HCT116 (cell line): ENCODE measurements around the gene GPC4.

Source experiments
- CTCF ChIP-seq, 3 experiments: fragments of 200-600 bp in 1 of 3; sonication (generic) in 1 of 3; IDR thresholded peaks in 2 of 3; conservative IDR thresholded peaks in 1 of 3; 2 replicates each; pipeline ENCODE4 v1.5.1; 2012 to 2017; ENCODE audit warnings: low read depth in 2 of 3, low read length in 2 of 3, antibody characterized with exemption in 1 of 3, borderline replicate concordance in 1 of 3, control low read depth in 1 of 3, mild to moderate bottlenecking in 1 of 3, mixed read lengths in 1 of 3, mixed run types in 1 of 3, moderate library complexity in 1 of 3; ENCODE audit not compliant: insufficient read depth in 1 of 3
- ELF1 ChIP-seq: IDR thresholded peaks from 2 replicates; pipeline ENCODE4 v1.6.1; 2012; ENCODE audit warnings: low read depth, borderline replicate concordance
- EZH2 ChIP-seq: fragments of 200-600 bp; sonication (generic); IDR thresholded peaks from 2 replicates; pipeline ENCODE4 v1.6.1; 2017; ENCODE audit warnings: antibody characterized with exemption, mixed run types
- FOSL1 ChIP-seq: IDR thresholded peaks from 2 replicates; pipeline ENCODE4 v1.6.1; 2012; ENCODE audit warnings: low read depth
- JUND ChIP-seq: IDR thresholded peaks from 2 replicates; pipeline ENCODE4 v1.6.1; 2012
- POLR2A ChIP-seq: IDR thresholded peaks from 2 replicates; pipeline ENCODE4 v1.7.0; 2011; ENCODE audit warnings: borderline replicate concordance; ENCODE audit not compliant: insufficient read depth, insufficient read length; ENCODE audit errors: extremely low read depth
- POLR2AphosphoS5 ChIP-seq: IDR thresholded peaks from 2 replicates; pipeline ENCODE4 v1.6.1; 2011; ENCODE audit warnings: mild to moderate bottlenecking, low read depth, low read length, moderate library complexity
- RAD21 ChIP-seq: IDR thresholded peaks from 2 replicates; pipeline ENCODE4 v1.6.1; 2012; ENCODE audit warnings: low read depth, mild to moderate bottlenecking
- SP1 ChIP-seq: IDR thresholded peaks from 2 replicates; pipeline ENCODE4 v1.6.1; 2012; ENCODE audit warnings: low read depth
- SRF ChIP-seq: IDR thresholded peaks from 2 replicates; pipeline ENCODE4 v1.6.1; 2012; ENCODE audit warnings: low read depth
- YY1 ChIP-seq: IDR thresholded peaks from 2 replicates; pipeline ENCODE4 v1.6.1; 2011; ENCODE audit warnings: low read length, low read depth, moderate library complexity, mild to moderate bottlenecking; ENCODE audit not compliant: insufficient replicate concordance; ENCODE audit errors: extremely low read depth
- TF ChIP-seq, protein P1 (sequence below): IDR thresholded peaks from 2 replicates; pipeline ENCODE4 v1.6.1; 2012; ENCODE audit warnings: low read depth
- TF ChIP-seq, protein P2 (sequence below): IDR thresholded peaks from 2 replicates; pipeline ENCODE4 v1.6.1; 2011; ENCODE audit warnings: mild to moderate bottlenecking, low read length, moderate library complexity; ENCODE audit not compliant: insufficient replicate concordance; ENCODE audit errors: extremely low read depth

- TF ChIP-seq CTCF (IDR thresholded peaks at IDR 0.05 in 2 of 3, conservative IDR thresholded peaks at IDR 0.05 in 1 of 3; ENCODE audit: borderline replicate concordance in 1 of 3, insufficient read depth in 1 of 3, low read depth in 2 of 3, low read length in 2 of 3), result no peak
- no peak for TF ChIP-seq EZH2
- TF ChIP-seq, protein P1, sequence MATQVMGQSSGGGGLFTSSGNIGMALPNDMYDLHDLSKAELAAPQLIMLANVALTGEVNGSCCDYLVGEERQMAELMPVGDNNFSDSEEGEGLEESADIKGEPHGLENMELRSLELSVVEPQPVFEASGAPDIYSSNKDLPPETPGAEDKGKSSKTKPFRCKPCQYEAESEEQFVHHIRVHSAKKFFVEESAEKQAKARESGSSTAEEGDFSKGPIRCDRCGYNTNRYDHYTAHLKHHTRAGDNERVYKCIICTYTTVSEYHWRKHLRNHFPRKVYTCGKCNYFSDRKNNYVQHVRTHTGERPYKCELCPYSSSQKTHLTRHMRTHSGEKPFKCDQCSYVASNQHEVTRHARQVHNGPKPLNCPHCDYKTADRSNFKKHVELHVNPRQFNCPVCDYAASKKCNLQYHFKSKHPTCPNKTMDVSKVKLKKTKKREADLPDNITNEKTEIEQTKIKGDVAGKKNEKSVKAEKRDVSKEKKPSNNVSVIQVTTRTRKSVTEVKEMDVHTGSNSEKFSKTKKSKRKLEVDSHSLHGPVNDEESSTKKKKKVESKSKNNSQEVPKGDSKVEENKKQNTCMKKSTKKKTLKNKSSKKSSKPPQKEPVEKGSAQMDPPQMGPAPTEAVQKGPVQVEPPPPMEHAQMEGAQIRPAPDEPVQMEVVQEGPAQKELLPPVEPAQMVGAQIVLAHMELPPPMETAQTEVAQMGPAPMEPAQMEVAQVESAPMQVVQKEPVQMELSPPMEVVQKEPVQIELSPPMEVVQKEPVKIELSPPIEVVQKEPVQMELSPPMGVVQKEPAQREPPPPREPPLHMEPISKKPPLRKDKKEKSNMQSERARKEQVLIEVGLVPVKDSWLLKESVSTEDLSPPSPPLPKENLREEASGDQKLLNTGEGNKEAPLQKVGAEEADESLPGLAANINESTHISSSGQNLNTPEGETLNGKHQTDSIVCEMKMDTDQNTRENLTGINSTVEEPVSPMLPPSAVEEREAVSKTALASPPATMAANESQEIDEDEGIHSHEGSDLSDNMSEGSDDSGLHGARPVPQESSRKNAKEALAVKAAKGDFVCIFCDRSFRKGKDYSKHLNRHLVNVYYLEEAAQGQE, result no peak
- no peak for TF ChIP-seq SP1
- no peak for TF ChIP-seq POLR2A
- TF ChIP-seq RAD21, result no peak
- TF ChIP-seq JUND, result no peak
- no peak for TF ChIP-seq SRF
- no peak for TF ChIP-seq ELF1
- TF ChIP-seq, protein P2, sequence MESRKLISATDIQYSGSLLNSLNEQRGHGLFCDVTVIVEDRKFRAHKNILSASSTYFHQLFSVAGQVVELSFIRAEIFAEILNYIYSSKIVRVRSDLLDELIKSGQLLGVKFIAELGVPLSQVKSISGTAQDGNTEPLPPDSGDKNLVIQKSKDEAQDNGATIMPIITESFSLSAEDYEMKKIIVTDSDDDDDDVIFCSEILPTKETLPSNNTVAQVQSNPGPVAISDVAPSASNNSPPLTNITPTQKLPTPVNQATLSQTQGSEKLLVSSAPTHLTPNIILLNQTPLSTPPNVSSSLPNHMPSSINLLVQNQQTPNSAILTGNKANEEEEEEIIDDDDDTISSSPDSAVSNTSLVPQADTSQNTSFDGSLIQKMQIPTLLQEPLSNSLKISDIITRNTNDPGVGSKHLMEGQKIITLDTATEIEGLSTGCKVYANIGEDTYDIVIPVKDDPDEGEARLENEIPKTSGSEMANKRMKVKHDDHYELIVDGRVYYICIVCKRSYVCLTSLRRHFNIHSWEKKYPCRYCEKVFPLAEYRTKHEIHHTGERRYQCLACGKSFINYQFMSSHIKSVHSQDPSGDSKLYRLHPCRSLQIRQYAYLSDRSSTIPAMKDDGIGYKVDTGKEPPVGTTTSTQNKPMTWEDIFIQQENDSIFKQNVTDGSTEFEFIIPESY, result no peak
- no peak for TF ChIP-seq FOSL1
- TF ChIP-seq POLR2AphosphoS5, result no peak
- TF ChIP-seq YY1, result no peak
Measured at GRCh38 chrX:133389975-133390374, 25.3 kb downstream of the GPC4 start.
